Measurements from ENCODE around the gene DNAJB4. TPM values are rescaled to one million over a fixed set of nuclear protein-coding genes. Genes with fewer than 3 reads are reported as not detected.

Gene DNAJB4
- total and polyA plus RNA-seq, 2 of the 8 experiments (the other 6 are each of a cell fraction or from before 2014, with no cell fraction given): 6.6 to 21.8 TPM

GRCh38 chr1:78011050-78011449 lies 6.3 kb downstream of the DNAJB4 start:
- no peak overlapping the region for H3K14ac ChIP-seq (ENCODE audit: insufficient read length)
- no peak overlapping the region for H3K27ac ChIP-seq (ENCODE audit: low read depth, low read length)
- no peaks in the 10 kb centered on the region for H3K23me2 ChIP-seq (ENCODE audit: low read depth, low read length)
- DNase-seq (ENCODE audit: low read depth in 1 of 2, low spot score in 2 of 2): no peak
- H4K91ac ChIP-seq (replicated peaks; ENCODE audit: insufficient read length, low read length): no peak overlapping the region
- H2BK5ac ChIP-seq (ENCODE audit: low read depth, low read length): no peak overlapping the region
- no peaks in the 10 kb centered on the region for H4K20me1 ChIP-seq (replicated peaks in 1 of 2; ENCODE audit: control insufficient read depth in 1 of 2, insufficient read depth in 2 of 2, low read length in 2 of 2)
- H4K5ac ChIP-seq (ENCODE audit: insufficient read length, low read depth, low read length): no peak overlapping the region
- H3K79me1 ChIP-seq (ENCODE audit: low read depth, low read length): no peaks in the 10 kb centered on the region
- POLR2A ChIA-PET (ENCODE audit: partially characterized antibody): interaction anchor here (0.9 to 1.0 kb wide), 2 partner anchors 18 to 30 kb away, joined by 3 to 4 read pairs; no protein-coding TSS in a partner anchor
- 0 out of 7 replicates have a peak, but pooled peaks cover 0 to 2% (median 0%) of the 10 kb centered on the region in 4 experiments for H3K4me1 ChIP-seq (replicated peaks in 1 of 4; ENCODE audit: control insufficient read depth in 3 of 4, insufficient read depth in 4 of 4, low read length in 3 of 4)
- H4K8ac ChIP-seq (ENCODE audit: extremely low read depth, insufficient read depth, low read length): no peak overlapping the region
- no peaks in the 10 kb centered on the region for H3K79me2 ChIP-seq (ENCODE audit: control insufficient read depth in 1 of 2, insufficient read depth in 2 of 2, low read length in 2 of 2)
- H2AK5ac ChIP-seq (ENCODE audit: low read depth, low read length): no peak overlapping the region
- no peaks in the 10 kb centered on the region for H3K36me3 ChIP-seq (ENCODE audit: control insufficient read depth in 2 of 4, insufficient read depth in 4 of 4, low read length in 3 of 4)
- CTCF ChIA-PET (ENCODE audit: partially characterized antibody): no interaction called here
- H3K27me3 ChIP-seq (replicated peaks in 1 of 4; ENCODE audit: control insufficient read depth in 3 of 4, extremely low read depth in 1 of 4, insufficient read depth in 3 of 4, low read length in 3 of 4): no peaks in the 10 kb centered on the region
- no peak overlapping the region for H2AFZ ChIP-seq (ENCODE audit: low read length)
- H2BK20ac ChIP-seq (ENCODE audit: low read length): no peak overlapping the region
- TF ChIP-seq RXRA (IDR thresholded peaks at IDR 0.05; ENCODE audit: insufficient read depth, low read depth, low read length) (no peak), ZNF274 (IDR thresholded peaks at IDR 0.05; ENCODE audit: borderline replicate concordance, extremely low read depth, low read length) (no peak), EP300 (IDR thresholded peaks at IDR 0.05; ENCODE audit: borderline replicate concordance in 1 of 2, low read depth in 2 of 2, low read length in 2 of 2) (no peak), SP4 (IDR thresholded peaks at IDR 0.05; ENCODE audit: low read length) (no peak), RFX5 (IDR thresholded peaks at IDR 0.05; ENCODE audit: borderline replicate concordance, low read depth, low read length) (no peak)
- no peak overlapping the region for H2BK12ac ChIP-seq (ENCODE audit: low read depth, low read length)
- H3K56ac ChIP-seq (replicated peaks; ENCODE audit: insufficient read length, low read depth, low read length): no peak overlapping the region
- no peak for FAIRE-seq
- no peak overlapping the region for H3K4ac ChIP-seq (replicated peaks; ENCODE audit: insufficient read length, low read depth, low read length)
- no peak overlapping the region for H3K4me3 ChIP-seq (ENCODE audit: extremely low read depth in 1 of 4, insufficient read depth in 2 of 4, low read depth in 3 of 4, low read length in 4 of 4)
- 87% methylated on average over 2 of the region's 2 CpGs; no CpG with 5 or more reads in 1 of the 2 experiments for WGBS, 2 experiments (ENCODE audit: extremely low coverage in 1 of 2, insufficient coverage in 1 of 2, insufficient read length in 1 of 2, insufficient replicate concordance in 2 of 2, low coverage in 1 of 2, low lambda C conversion rate in 2 of 2, missing lambda C conversion rate in 1 of 2)
- no peak overlapping the region for H3K23ac ChIP-seq (ENCODE audit: insufficient read length)
- no peak overlapping the region for H3K9ac ChIP-seq (replicated peaks in 1 of 4; ENCODE audit: extremely low read depth in 1 of 4, low read depth in 3 of 4, low read length in 3 of 4)
- no peak overlapping the region for H3K4me2 ChIP-seq (ENCODE audit: insufficient read depth in 1 of 2, low read depth in 2 of 2, low read length in 2 of 2)
- no peaks in the 10 kb centered on the region for H3K9me3 ChIP-seq (ENCODE audit: insufficient read depth in 2 of 2, low read depth in 1 of 2, low read length in 1 of 2)
- no peak overlapping the region for H3K18ac ChIP-seq (ENCODE audit: extremely low read depth, low read length)
- H2BK15ac ChIP-seq (ENCODE audit: low read length): no peak overlapping the region
- H2BK120ac ChIP-seq (replicated peaks; ENCODE audit: low read depth, low read length): no peak overlapping the region
